A673 (cell line): ENCODE data around the gene ATP13A1. TPM values are rescaled to one million over a fixed set of nuclear protein-coding genes. Genes with fewer than 3 reads are reported as not detected.

Source experiments
- BruUV-seq: library from RNA; stranded (reverse); fragments of 400-500 nt; replicated peaks from 2 replicates; lab custom pipeline; 2021; lab: Mats Ljungman, UMichigan
- CTCF ChIA-PET: fragments of 300-600 bp; sonication (Branson Sonifier 250); formaldehyde crosslinking; loops from one replicate; lab custom pipeline; 2022; ENCODE audit warnings: antibody characterized with exemption; lab: Charles Lee
- POLR2A ChIA-PET: fragments of 300-600 bp; sonication (Branson Sonifier 250); formaldehyde crosslinking; loops from one replicate; lab custom pipeline; 2022; ENCODE audit warnings: antibody characterized with exemption; ENCODE audit not compliant: low non-redundant PET; lab: Charles Lee
- DNase-seq: peaks from one replicate; pipeline ENCODE4 v3.0.0-alpha.2; 2015; ENCODE audit warnings: low spot score
- H3K27ac ChIP-seq: fragments of 200-600 bp; sonication (generic); 2 replicates; pipeline ENCODE4 v1.5.1; 2016; ENCODE audit warnings: mixed run types, low read depth, mild to moderate bottlenecking, mixed read lengths, antibody characterized with exemption, low read length; ENCODE audit not compliant: poor library complexity, severe bottlenecking
- H3K27me3 ChIP-seq: fragments of 200-600 bp; sonication (generic); replicated peaks from 2 replicates; pipeline ENCODE4 v1.6.1; 2017; ENCODE audit warnings: mixed run types, low read depth, mild to moderate bottlenecking, mixed read lengths, antibody characterized with exemption, low read length; ENCODE audit not compliant: insufficient read depth, poor library complexity
- H3K36me3 ChIP-seq: fragments of 200-600 bp; sonication (generic); 2 replicates; pipeline ENCODE4 v1.6.1; 2016; ENCODE audit warnings: mixed run types, mild to moderate bottlenecking, mixed read lengths, antibody characterized with exemption, low read length; ENCODE audit not compliant: insufficient read depth, poor library complexity, severe bottlenecking
- H3K4me1 ChIP-seq: fragments of 200-600 bp; sonication (generic); 2 replicates; pipeline ENCODE4 v1.6.1; 2017; ENCODE audit warnings: mixed run types, mild to moderate bottlenecking, mixed read lengths, antibody characterized with exemption, low read length; ENCODE audit not compliant: insufficient read depth, poor library complexity, severe bottlenecking
- H3K4me3 ChIP-seq: fragments of 200-600 bp; sonication (generic); 2 replicates; pipeline ENCODE4 v1.5.1; 2016; ENCODE audit warnings: low read depth, mixed run types, mild to moderate bottlenecking, mixed read lengths, low read length; ENCODE audit not compliant: poor library complexity, severe bottlenecking
- H3K9me3 ChIP-seq: fragments of 200-600 bp; sonication (generic); 2 replicates; pipeline ENCODE4 v1.6.1; 2016; ENCODE audit warnings: mixed run types, low read depth, mild to moderate bottlenecking, mixed read lengths, antibody characterized with exemption, low read length; ENCODE audit not compliant: poor library complexity, severe bottlenecking
- EZH2 ChIP-seq: fragments of 200-600 bp; sonication (generic); IDR thresholded peaks from 2 replicates; pipeline ENCODE4 v1.6.1; 2017; ENCODE audit warnings: borderline replicate concordance, low read depth, mild to moderate bottlenecking, mixed read lengths, antibody characterized with exemption, low read length; ENCODE audit not compliant: poor library complexity, severe bottlenecking
- intact Hi-C: fragments of 100-400 bp; cut with micrococcal nuclease; formaldehyde crosslinking; loops from one replicate; pipeline ENCODE4 v1.10.0; 2022; ENCODE audit not compliant: unreplicated experiment
- total RNA-seq: library from RNA; stranded (reverse); gene quantifications from 2 replicates; pipeline ENCODE4 v1.2.3, GENCODE V29; 2021
- TF ChIP-seq, protein P1 (sequence below): fragments of 300-800, 200-600 bp; sonication (generic); conservative IDR thresholded peaks from 2 replicates; pipeline ENCODE4 v1.5.1; 2017; ENCODE audit warnings: low read depth, mild to moderate bottlenecking, antibody characterized with exemption, low read length, moderate library complexity, mixed read lengths

ATP13A1 gene
- total RNA-seq, 1 experiment from 2014 or later: 94.4 TPM

DNA sequence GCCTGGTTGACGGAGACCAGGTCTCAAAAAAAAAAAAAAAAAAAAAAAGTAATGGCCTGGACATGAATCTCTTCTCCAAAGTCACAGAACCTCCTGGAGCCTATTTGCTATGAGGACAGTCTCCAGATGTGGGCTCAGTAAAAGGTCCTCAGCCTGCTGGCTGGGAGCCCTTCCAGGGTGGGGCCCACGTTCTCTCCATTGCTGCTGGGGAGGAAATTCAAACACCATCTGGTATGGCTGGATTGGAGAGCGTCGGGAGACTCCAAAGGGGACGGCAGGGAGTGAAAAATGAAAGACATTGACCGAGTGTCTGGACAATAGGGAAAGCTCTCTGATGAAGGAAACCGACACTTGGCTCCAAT lies 43.6 kb downstream of the ATP13A1 start:
- Histone ChIP-seq H3K9me3 (no peaks in the 10 kb centered on the region), H3K4me3 (no peak overlapping the region), H3K36me3 (no peaks in the 10 kb centered on the region), H3K27ac (no peak overlapping the region), H3K27me3 (no peaks in the 10 kb centered on the region), H3K4me1 (peaks cover 7% of the 10 kb centered on the region)
- intact Hi-C loops: no loop called here
- DNase-seq: no peak
- no peak for TF ChIP-seq EZH2
- TF ChIP-seq, protein P1, sequence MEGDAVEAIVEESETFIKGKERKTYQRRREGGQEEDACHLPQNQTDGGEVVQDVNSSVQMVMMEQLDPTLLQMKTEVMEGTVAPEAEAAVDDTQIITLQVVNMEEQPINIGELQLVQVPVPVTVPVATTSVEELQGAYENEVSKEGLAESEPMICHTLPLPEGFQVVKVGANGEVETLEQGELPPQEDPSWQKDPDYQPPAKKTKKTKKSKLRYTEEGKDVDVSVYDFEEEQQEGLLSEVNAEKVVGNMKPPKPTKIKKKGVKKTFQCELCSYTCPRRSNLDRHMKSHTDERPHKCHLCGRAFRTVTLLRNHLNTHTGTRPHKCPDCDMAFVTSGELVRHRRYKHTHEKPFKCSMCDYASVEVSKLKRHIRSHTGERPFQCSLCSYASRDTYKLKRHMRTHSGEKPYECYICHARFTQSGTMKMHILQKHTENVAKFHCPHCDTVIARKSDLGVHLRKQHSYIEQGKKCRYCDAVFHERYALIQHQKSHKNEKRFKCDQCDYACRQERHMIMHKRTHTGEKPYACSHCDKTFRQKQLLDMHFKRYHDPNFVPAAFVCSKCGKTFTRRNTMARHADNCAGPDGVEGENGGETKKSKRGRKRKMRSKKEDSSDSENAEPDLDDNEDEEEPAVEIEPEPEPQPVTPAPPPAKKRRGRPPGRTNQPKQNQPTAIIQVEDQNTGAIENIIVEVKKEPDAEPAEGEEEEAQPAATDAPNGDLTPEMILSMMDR: no peak
- ChIA-PET POLR2A (no interaction called here), CTCF (no interaction called here)
- no TSS peak for BruUV-seq

DNA sequence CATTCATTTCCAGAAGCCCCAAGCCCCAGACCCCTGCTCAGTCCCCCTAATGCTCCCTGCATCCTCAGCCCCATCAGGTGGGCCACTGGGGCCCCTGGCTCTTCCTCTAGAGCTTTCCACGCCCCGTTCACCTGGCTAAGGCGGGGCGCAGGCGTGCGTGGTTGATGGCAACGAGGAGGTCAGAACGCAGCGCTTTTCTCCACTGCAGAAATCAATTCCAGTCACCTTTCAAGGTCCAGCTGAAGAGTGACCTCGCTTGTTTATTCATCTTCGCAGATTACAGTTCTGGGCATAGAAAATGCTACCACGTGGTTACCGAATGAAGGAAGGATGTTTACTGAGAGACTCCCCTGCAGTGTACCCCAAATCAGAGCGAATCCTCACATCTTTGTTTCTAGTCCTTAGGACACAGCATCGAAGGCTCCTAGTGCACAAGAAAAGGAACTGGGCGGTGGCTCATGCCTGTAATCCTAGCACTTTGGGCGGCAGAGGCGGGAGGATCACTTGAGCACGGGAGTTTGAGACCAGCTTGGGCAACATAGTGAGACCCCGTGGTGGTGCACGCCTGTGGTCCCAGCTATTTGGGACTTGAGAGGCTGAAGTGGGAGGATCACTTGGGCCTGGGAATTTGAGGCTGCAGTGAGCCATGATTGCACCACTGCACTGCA lies 44.2 kb downstream of the ATP13A1 start:
- ChIA-PET CTCF (no interaction called here), POLR2A (no interaction called here)
- intact Hi-C loops: no loop called here

DNA sequence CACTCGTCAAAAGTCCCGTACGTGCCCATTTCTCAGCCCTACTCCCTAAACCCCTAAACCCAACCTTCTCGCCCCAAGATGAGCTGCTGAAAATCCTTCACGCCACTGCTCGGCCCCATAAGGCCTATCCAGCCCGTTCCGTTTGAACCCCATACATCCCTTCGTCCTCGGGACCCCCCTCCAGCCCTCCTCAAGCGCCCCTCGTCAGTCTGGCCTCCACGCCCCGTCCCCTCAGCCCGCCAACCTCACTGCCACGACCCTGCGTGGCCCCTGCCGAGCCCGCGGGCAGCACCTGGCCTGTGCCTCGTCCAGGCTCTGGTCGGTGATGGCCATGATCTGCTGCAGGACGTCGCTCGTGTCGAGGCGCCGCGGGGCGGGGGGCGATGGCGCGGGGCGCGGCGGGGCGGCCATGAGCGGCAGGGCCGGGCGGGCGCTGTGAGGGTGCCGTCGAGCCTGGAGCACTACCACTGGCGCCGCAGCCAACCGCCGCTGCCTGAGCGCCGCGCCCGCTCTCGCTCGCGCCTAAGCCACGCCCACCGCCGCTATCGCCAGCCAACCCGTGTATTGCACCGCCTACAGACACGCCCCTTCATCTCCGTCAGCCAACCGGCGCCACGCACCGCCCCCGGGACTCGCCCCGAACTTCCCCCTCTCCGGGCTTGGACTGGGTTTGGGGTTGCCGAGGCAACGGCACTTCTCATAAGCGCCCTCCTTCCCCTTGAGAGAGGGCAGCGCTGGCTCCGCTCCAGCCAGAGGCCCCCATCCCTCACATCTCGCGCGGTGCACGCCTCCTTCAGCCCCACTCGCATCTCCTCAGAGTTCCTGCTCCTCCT lies 45.0 kb downstream of the ATP13A1 start, which contains the start of gene PBX4:
TSS of gene PBX4 (minus strand) at position 469 of the 833 bp plus-strand sequence. CDS start at position 411, 58 bp downstream.
- Histone ChIP-seq H3K4me3 (peak within 1 kb of the TSS; percentile 58), H3K4me1 (peaks cover 7% of the 10 kb centered on the region), H3K27ac (peak within 1 kb of the TSS; percentile 74), H3K36me3 (no peaks in the 10 kb centered on the region), H3K9me3 (no peaks in the 10 kb centered on the region), H3K27me3 (no peaks in the 10 kb centered on the region)
- intact Hi-C loops: no loop called here
- ChIA-PET POLR2A (no interaction called here), CTCF (no interaction called here)
- DNase-seq: peak; percentile 97
- TF ChIP-seq EZH2: no peak
- TF ChIP-seq, protein P1: no peak
- no TSS peak for BruUV-seq

More for the DNA sequence above, 44.2 kb downstream of the ATP13A1 start:
- no peak for TF ChIP-seq EZH2
- H3K4me3 ChIP-seq: peak overlapping the region; percentile 58
- H3K36me3 ChIP-seq: no peaks in the 10 kb centered on the region
- no peak for DNase-seq
- BruUV-seq: no TSS peak
- H3K27me3 ChIP-seq: no peaks in the 10 kb centered on the region
- no peaks in the 10 kb centered on the region for H3K9me3 ChIP-seq
- H3K4me1 ChIP-seq: peaks cover 7% of the 10 kb centered on the region
- no peak overlapping the region for H3K27ac ChIP-seq
